Measurements from ENCODE around the gene TLE7. TPM values are rescaled to one million over a fixed set of nuclear protein-coding genes. Genes with fewer than 3 reads are reported as not detected.
A peak's percentile ranks its signal among the peaks of the same experiment; 100 is the strongest.

Gene TLE7
- total and polyA plus RNA-seq, 2 donors = not detected

DNA sequence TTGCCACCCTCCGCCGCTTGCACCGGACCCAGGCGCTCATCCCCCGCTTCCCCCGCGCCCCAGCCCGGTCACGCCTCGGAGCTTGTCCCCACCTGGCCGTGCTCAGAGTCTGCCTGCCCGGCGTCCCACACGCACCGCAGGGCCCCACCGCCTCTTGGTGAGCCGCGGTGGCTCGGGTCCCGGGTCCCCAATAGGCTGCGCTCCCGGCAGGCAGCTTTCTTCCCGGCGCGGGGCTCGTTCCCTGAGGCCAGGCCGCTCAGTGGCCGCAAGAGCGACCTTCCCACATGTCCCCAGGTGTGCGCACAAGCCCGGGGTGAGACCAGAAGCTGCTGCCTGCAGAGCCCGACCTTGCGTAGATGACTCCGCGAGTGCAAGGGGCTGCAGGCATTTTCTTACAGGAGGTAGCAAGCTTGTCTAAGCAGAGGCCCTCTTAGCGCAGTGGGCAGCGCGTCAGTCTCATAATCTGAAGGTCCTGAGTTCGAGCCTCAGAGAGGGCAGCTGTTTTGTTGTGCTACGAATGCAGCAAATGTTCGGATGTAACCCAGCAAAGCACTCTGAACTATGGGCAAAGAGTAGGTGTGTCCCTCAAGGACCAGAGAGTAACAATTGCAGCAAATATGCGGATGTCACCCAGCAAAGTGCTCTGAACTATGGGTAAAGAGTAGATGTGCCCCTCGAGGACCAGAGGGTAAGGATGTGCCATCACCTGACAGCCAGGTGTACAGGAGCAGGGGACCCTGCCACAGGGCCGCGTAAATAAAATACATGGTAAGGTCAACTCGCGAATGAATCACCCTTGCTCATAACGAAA, 15.6 kb downstream of the TLE7 start:
- H3K9me3 ChIP-seq (ENCODE audit: control insufficient read depth in 2 of 2, insufficient read depth in 1 of 2, low read length in 1 of 2) = no peaks in the 10 kb centered on the region
- DNase-seq (ENCODE audit: low read depth in 6 of 9, low spot score in 9 of 9) = no peak
- H3K36me3 ChIP-seq (ENCODE audit: control insufficient read depth in 2 of 2, insufficient read depth in 2 of 2, low read length in 1 of 2) = no peaks in the 10 kb centered on the region
- no peak overlapping the region for H3K27ac ChIP-seq (ENCODE audit: low read depth in 1 of 2, low read length in 1 of 2)
- WGBS = 5% methylated on average over 48 of the region's 48 CpGs
- no peak overlapping the region for H3K4me3 ChIP-seq (ENCODE audit: low read length in 2 of 2)
- H3K4me1 ChIP-seq (ENCODE audit: control insufficient read depth in 2 of 2, insufficient read depth in 2 of 2, low read length in 2 of 2) = no peaks in the 10 kb centered on the region
- H3K27me3 ChIP-seq (ENCODE audit: control insufficient read depth in 2 of 2, insufficient read depth in 1 of 2, low read length in 1 of 2) = peaks cover 22 to 36% of the 10 kb centered on the region in 2 donors

DNA sequence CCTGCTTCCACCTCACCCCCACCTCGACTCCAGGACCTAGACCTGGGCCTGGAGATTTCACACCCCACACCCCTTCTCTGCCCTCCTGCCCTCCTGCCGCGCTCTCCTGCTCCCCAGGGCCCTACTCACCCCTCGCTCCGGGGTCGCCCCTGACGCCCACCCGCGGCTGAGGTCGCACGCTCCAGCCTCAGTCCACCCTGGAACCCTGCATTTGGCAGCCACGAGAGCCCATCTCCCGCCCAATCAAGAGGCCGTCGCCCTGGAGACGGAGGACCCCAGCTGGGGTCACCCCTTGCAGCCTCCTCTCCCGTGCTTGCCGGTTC, 16.1 kb downstream of the TLE7 start:
- no peak for DNase-seq (ENCODE audit: low read depth in 6 of 9, low spot score in 9 of 9)
- Histone ChIP-seq H3K4me1 (ENCODE audit: control insufficient read depth in 2 of 2, insufficient read depth in 2 of 2, low read length in 2 of 2) (no peaks in the 10 kb centered on the region), H3K9me3 (ENCODE audit: control insufficient read depth in 2 of 2, insufficient read depth in 1 of 2, low read length in 1 of 2) (no peaks in the 10 kb centered on the region), H3K27me3 (ENCODE audit: control insufficient read depth in 2 of 2, insufficient read depth in 1 of 2, low read length in 1 of 2) (peaks cover 22 to 36% of the 10 kb centered on the region in 2 donors), H3K27ac (ENCODE audit: low read depth in 1 of 2, low read length in 1 of 2) (no peak overlapping the region), H3K36me3 (ENCODE audit: control insufficient read depth in 2 of 2, insufficient read depth in 2 of 2, low read length in 1 of 2) (no peaks in the 10 kb centered on the region), H3K4me3 (ENCODE audit: low read length in 2 of 2) (no peak overlapping the region)
- WGBS = 15% methylated on average over 18 of the region's 18 CpGs

DNA sequence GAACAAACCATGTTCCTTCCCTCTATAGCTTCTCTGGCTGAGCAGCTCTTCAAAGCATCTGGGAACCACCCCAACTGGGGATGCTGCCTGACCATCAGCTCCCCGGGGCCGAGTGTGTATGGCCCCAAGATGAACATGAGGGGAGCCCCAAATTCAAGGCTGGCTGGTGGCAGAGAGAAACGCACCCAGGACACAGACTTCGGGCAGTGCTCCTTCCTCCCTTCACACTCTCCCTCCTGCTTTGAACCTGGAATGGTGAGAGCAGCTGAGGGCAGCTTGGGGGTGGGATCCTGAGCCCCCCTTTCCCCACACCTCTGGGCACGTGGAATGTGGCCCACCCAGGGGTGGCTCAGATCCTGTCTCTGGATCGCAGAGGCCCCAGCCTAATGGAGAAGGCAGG, 17.2 kb downstream of the TLE7 start:
- no peak for DNase-seq (ENCODE audit: low read depth in 6 of 9, low spot score in 9 of 9)
- Histone ChIP-seq H3K9me3 (ENCODE audit: control insufficient read depth in 2 of 2, insufficient read depth in 1 of 2, low read length in 1 of 2) (no peaks in the 10 kb centered on the region), H3K4me1 (ENCODE audit: control insufficient read depth in 2 of 2, insufficient read depth in 2 of 2, low read length in 2 of 2) (no peaks in the 10 kb centered on the region), H3K27ac (ENCODE audit: low read depth in 1 of 2, low read length in 1 of 2) (no peak overlapping the region), H3K36me3 (ENCODE audit: control insufficient read depth in 2 of 2, insufficient read depth in 2 of 2, low read length in 1 of 2) (no peaks in the 10 kb centered on the region), H3K4me3 (ENCODE audit: low read length in 2 of 2) (no peak overlapping the region), H3K27me3 (ENCODE audit: control insufficient read depth in 2 of 2, insufficient read depth in 1 of 2, low read length in 1 of 2) (peaks cover 22 to 36% of the 10 kb centered on the region in 2 donors)
- 85% methylated on average over 6 of the region's 6 CpGs for WGBS

DNA sequence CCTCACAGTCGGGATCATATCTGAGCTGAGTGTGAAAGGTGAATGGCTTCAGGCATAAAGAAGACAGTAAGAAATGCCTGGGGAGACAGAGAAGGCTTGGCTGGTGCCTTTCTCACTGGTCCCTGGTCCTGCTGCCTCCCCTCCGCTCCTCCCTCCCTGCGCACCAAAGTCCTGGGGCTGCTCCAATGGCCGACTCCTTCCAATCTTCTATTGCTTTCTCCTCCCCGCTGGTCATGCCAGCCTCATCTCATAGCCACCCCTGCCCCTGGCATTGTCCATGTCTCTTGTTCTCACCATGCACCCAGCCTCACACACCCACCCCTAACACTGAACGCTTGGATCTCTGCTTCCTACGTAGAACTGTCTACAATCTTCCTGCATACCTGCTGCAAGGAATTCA, 18.0 kb downstream of the TLE7 start:
- peaks cover 22 to 36% of the 10 kb centered on the region in 2 donors for H3K27me3 ChIP-seq (ENCODE audit: control insufficient read depth in 2 of 2, insufficient read depth in 1 of 2, low read length in 1 of 2)
- DNase-seq (ENCODE audit: low read depth in 6 of 9, low spot score in 9 of 9) = no peak

DNA sequence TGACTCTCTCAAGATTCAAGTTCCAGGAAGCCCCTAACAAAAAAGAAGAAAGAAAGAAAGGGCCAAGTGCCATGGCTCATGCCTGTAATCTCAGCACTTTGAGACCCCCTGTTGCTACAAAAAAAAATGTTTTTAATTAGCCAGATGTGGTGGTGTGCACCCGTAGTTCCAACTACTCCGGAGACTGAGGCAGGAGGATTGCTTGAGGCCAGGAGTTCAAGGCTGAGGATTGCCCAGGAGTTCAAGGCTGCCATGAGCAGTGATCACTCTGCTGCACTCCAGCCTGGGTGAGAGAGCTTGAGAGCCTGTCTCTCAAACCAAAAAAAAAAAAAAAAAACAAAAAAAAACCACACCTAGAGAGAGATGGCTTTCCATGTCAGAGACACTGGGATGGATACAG, 18.8 kb downstream of the TLE7 start:
- H3K4me1 ChIP-seq (ENCODE audit: control insufficient read depth in 2 of 2, insufficient read depth in 2 of 2, low read length in 2 of 2) = no peaks in the 10 kb centered on the region
- peaks cover 22 to 36% of the 10 kb centered on the region in 2 donors for H3K27me3 ChIP-seq (ENCODE audit: control insufficient read depth in 2 of 2, insufficient read depth in 1 of 2, low read length in 1 of 2)
- no peak overlapping the region for H3K4me3 ChIP-seq (ENCODE audit: low read length in 2 of 2)
- H3K9me3 ChIP-seq (ENCODE audit: control insufficient read depth in 2 of 2, insufficient read depth in 1 of 2, low read length in 1 of 2) = no peaks in the 10 kb centered on the region
- DNase-seq (ENCODE audit: low read depth in 6 of 9, low spot score in 9 of 9) = no peak
- 94% methylated on average over 2 of the region's 2 CpGs for WGBS
- no peak overlapping the region for H3K27ac ChIP-seq (ENCODE audit: low read depth in 1 of 2, low read length in 1 of 2)
- no peaks in the 10 kb centered on the region for H3K36me3 ChIP-seq (ENCODE audit: control insufficient read depth in 2 of 2, insufficient read depth in 2 of 2, low read length in 1 of 2)

More for the DNA sequence above, 18.0 kb downstream of the TLE7 start:
- H3K4me3 ChIP-seq (ENCODE audit: low read length in 2 of 2) = no peak overlapping the region
- H3K36me3 ChIP-seq (ENCODE audit: control insufficient read depth in 2 of 2, insufficient read depth in 2 of 2, low read length in 1 of 2) = no peaks in the 10 kb centered on the region
- 94% methylated on average over 7 of the region's 7 CpGs for WGBS
- H3K4me1 ChIP-seq (ENCODE audit: control insufficient read depth in 2 of 2, insufficient read depth in 2 of 2, low read length in 2 of 2) = no peaks in the 10 kb centered on the region
- no peak overlapping the region for H3K27ac ChIP-seq (ENCODE audit: low read depth in 1 of 2, low read length in 1 of 2)
- no peaks in the 10 kb centered on the region for H3K9me3 ChIP-seq (ENCODE audit: control insufficient read depth in 2 of 2, insufficient read depth in 1 of 2, low read length in 1 of 2)

DNA sequence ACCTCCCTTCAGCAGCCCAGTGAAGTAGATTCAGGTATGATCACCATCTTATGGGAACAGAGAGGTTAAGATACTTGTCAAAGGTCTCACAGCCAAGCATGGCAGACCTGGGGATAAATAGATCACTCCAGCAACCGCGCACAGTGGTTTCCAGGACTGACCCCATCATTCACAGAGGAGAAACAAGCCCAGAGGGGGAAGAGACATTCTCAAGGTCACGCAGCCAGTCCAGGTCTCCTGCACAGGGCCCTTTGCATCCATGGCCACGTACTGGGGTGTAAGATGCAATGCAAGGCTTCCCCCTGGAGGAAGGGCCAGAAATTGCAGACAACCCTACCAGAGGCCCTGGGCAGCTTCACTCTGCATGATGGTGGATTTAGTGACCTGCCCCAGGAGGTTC, 19.9 kb downstream of the TLE7 start:
- no peak overlapping the region for H3K4me3 ChIP-seq (ENCODE audit: low read length in 2 of 2)
- no peak overlapping the region for H3K27ac ChIP-seq (ENCODE audit: low read depth in 1 of 2, low read length in 1 of 2)
- H3K9me3 ChIP-seq (ENCODE audit: control insufficient read depth in 2 of 2, insufficient read depth in 1 of 2, low read length in 1 of 2) = no peaks in the 10 kb centered on the region
- H3K4me1 ChIP-seq (ENCODE audit: control insufficient read depth in 2 of 2, insufficient read depth in 2 of 2, low read length in 2 of 2) = no peaks in the 10 kb centered on the region
- no peaks in the 10 kb centered on the region for H3K36me3 ChIP-seq (ENCODE audit: control insufficient read depth in 2 of 2, insufficient read depth in 2 of 2, low read length in 1 of 2)
- peaks cover 20 to 32% of the 10 kb centered on the region in 2 donors for H3K27me3 ChIP-seq (ENCODE audit: control insufficient read depth in 2 of 2, insufficient read depth in 1 of 2, low read length in 1 of 2)
- peak in 3 of 9 donors; percentile 3 to 16 (median 13) for DNase-seq (ENCODE audit: low read depth in 6 of 9, low spot score in 9 of 9)
- WGBS = 76% methylated on average over 4 of the region's 4 CpGs

DNA sequence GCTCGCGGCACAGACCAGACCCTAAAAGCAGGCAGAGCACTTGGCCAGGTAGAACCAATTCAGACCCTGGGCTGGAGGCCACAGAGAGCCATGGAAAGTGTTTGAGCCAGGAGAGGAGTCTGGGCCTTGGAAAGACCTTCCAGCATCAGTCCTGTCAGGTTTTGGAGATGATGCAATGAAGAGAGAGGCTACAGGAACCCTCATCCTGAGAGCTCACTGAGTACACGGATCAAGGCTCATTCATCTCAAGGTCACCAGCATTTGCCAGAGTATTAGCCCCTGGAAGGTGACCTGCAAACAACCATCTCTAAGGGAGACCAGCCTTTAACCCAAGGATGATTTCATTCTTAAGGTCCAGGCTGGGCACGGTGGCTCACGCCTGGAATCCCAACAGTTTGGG, 27.8 kb downstream of the TLE7 start:
- DNase-seq (ENCODE audit: low read depth in 6 of 9, low spot score in 9 of 9) = no peak
- 96% methylated on average over 5 of the region's 5 CpGs for WGBS
- no peak overlapping the region for H3K4me3 ChIP-seq (ENCODE audit: low read length in 2 of 2)
- H3K36me3 ChIP-seq (ENCODE audit: control insufficient read depth in 2 of 2, insufficient read depth in 2 of 2, low read length in 1 of 2) = no peaks in the 10 kb centered on the region
- H3K4me1 ChIP-seq (ENCODE audit: control insufficient read depth in 2 of 2, insufficient read depth in 2 of 2, low read length in 2 of 2) = no peaks in the 10 kb centered on the region
- H3K27me3 ChIP-seq (ENCODE audit: control insufficient read depth in 2 of 2, insufficient read depth in 1 of 2, low read length in 1 of 2) = peaks cover 2 to 3% of the 10 kb centered on the region in 2 donors
- H3K27ac ChIP-seq (ENCODE audit: low read depth in 1 of 2, low read length in 1 of 2) = no peak overlapping the region
- H3K9me3 ChIP-seq (ENCODE audit: control insufficient read depth in 2 of 2, insufficient read depth in 1 of 2, low read length in 1 of 2) = no peaks in the 10 kb centered on the region

DNA sequence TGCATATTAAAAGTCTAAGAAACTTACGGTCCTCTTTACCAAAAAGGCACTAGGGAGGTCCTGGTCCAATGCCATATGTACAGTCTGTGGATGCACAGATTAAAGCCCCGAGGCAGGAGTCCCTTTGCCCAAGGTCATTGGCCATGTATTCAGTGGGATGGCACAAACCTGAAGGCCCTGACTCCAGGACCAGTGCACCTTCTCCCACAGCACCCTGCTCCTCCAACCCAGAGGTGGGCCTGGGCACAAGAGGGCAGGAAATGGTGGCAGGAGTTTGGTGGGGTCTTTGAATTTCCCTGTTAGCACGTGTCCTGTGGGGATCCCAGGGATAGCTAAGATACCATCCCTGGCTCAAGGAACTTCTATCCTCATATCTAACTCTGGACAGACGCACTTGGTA, 28.5 kb downstream of the TLE7 start:
- H3K4me1 ChIP-seq (ENCODE audit: control insufficient read depth in 2 of 2, insufficient read depth in 2 of 2, low read length in 2 of 2) = no peaks in the 10 kb centered on the region
- WGBS = 81% methylated on average over 4 of the region's 4 CpGs
- H3K27ac ChIP-seq (ENCODE audit: low read depth in 1 of 2, low read length in 1 of 2) = no peak overlapping the region
- no peaks in the 10 kb centered on the region for H3K9me3 ChIP-seq (ENCODE audit: control insufficient read depth in 2 of 2, insufficient read depth in 1 of 2, low read length in 1 of 2)
- no peaks in the 10 kb centered on the region for H3K36me3 ChIP-seq (ENCODE audit: control insufficient read depth in 2 of 2, insufficient read depth in 2 of 2, low read length in 1 of 2)
- peaks cover 2 to 3% of the 10 kb centered on the region in 2 donors for H3K27me3 ChIP-seq (ENCODE audit: control insufficient read depth in 2 of 2, insufficient read depth in 1 of 2, low read length in 1 of 2)
- DNase-seq (ENCODE audit: low read depth in 6 of 9, low spot score in 9 of 9) = no peak
- no peak overlapping the region for H3K4me3 ChIP-seq (ENCODE audit: low read length in 2 of 2)

DNA sequence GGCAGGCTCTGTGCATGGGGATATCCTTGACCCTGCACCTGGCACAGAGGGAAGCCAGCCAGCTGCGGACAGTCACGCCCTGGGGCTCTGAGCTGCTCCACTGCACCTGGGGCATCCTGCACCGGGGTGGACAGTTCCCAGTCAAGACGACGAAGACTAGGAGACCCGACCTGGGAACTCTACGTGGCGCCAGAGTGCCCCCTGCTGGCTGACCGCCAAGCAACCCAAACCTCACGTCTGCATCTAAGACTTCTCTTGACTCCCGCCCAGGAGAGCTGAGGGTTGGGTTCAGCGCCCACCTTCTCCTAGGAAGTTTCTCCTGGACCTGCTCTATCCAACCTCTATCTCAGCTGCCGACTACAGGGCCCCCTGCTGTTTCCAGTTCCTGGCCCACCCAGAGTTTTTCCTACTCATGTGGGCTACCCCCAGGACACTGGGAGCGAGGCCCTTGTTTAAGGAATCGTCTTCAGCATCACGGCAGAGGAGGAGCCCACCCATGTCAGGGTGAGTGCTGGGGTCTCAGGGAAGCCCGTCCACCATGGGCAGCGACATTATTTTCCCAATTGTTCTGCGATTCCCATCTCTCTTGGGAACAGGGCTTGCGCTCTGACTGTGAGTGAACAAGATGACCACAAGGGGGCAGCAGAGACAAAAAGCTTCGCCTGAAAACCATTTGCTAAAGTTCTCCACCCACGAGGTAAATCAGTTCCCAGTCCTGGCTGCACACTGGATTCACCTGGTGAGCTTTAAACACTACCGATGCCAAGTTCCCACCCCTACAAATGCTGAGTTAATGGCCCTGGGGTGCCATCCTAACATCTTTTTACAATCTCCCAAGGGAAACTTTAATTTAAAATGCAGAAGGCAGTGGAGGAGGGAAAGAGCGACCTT, 29.3 kb downstream of the TLE7 start:
- Histone ChIP-seq H3K4me3 (ENCODE audit: low read length in 2 of 2) (no peak overlapping the region), H3K36me3 (ENCODE audit: control insufficient read depth in 2 of 2, insufficient read depth in 2 of 2, low read length in 1 of 2) (no peaks in the 10 kb centered on the region), H3K27ac (ENCODE audit: low read depth in 1 of 2, low read length in 1 of 2) (no peak overlapping the region), H3K27me3 (ENCODE audit: control insufficient read depth in 2 of 2, insufficient read depth in 1 of 2, low read length in 1 of 2) (peaks cover 2 to 3% of the 10 kb centered on the region in 2 donors), H3K9me3 (ENCODE audit: control insufficient read depth in 2 of 2, insufficient read depth in 1 of 2, low read length in 1 of 2) (no peaks in the 10 kb centered on the region), H3K4me1 (ENCODE audit: control insufficient read depth in 2 of 2, insufficient read depth in 2 of 2, low read length in 2 of 2) (no peaks in the 10 kb centered on the region)
- DNase-seq (ENCODE audit: low read depth in 6 of 9, low spot score in 9 of 9) = peak; percentile 19 to 73 (median 40)
- WGBS = 12% methylated on average over 24 of the region's 24 CpGs

All from thymus (tissue), 11 donors.